OCI-LY1 (cell line): ENCODE data around the gene TMEM176B.

Source experiments
- H2AFZ ChIP-seq: fragments of 200-600 bp; sonication (generic), shearing (Covaris generic); 2 replicates; pipeline ENCODE4 v1.6.0; 2014; ENCODE audit warnings: antibody characterized with exemption, mild to moderate bottlenecking, low read length
- H3F3A ChIP-seq: fragments of 200-600 bp; sonication (generic), shearing (Covaris generic); 2 replicates; pipeline ENCODE4 v1.6.0; 2014; ENCODE audit warnings: mild to moderate bottlenecking, antibody characterized with exemption, low read length, moderate library complexity; ENCODE audit not compliant: insufficient read depth
- H3K27ac ChIP-seq: fragments of 200-600 bp; sonication (generic); 2 replicates; pipeline ENCODE4 v1.5.1; 2014; ENCODE audit warnings: low read length, mixed run types, mild to moderate bottlenecking, low read depth; ENCODE audit not compliant: poor library complexity, severe bottlenecking
- H3K27me3 ChIP-seq: fragments of 200-600 bp; sonication (generic); 2 replicates; pipeline ENCODE4 v1.6.0; 2014; ENCODE audit warnings: antibody characterized with exemption, mild to moderate bottlenecking, low read length, moderate library complexity; ENCODE audit not compliant: insufficient read depth
- H3K36me3 ChIP-seq: fragments of 200-600 bp; sonication (generic); 2 replicates; pipeline ENCODE4 v1.6.1; 2014; ENCODE audit warnings: mild to moderate bottlenecking, antibody characterized with exemption, low read length, moderate library complexity, mixed read lengths; ENCODE audit not compliant: insufficient read depth
- H3K4me1 ChIP-seq: fragments of 200-600 bp; sonication (generic); 2 replicates; pipeline ENCODE4 v1.5.1; 2014; ENCODE audit warnings: mild to moderate bottlenecking, low read length, moderate library complexity; ENCODE audit not compliant: insufficient read depth, severe bottlenecking
- H3K4me2 ChIP-seq: fragments of 200-600 bp; sonication (generic), shearing (Covaris generic); 2 replicates; pipeline ENCODE4 v1.6.1; 2014; ENCODE audit warnings: low read length
- H3K4me3 ChIP-seq: fragments of 200-600 bp; sonication (generic); 2 replicates; pipeline ENCODE4 v1.5.1; 2014; ENCODE audit warnings: low read length, low read depth, mild to moderate bottlenecking, mixed read lengths; ENCODE audit not compliant: poor library complexity, severe bottlenecking
- H3K79me2 ChIP-seq: fragments of 200-600 bp; shearing (Covaris generic); 2 replicates; pipeline ENCODE4 v1.6.1; 2016; ENCODE audit warnings: mixed run types, low read length, mixed read lengths; ENCODE audit not compliant: insufficient read depth
- H3K9ac ChIP-seq: fragments of 200-600 bp; sonication (generic), shearing (Covaris generic); 2 replicates; pipeline ENCODE4 v1.6.1; 2014; ENCODE audit warnings: mild to moderate bottlenecking, low read length, mixed read lengths
- H3K9me2 ChIP-seq: fragments of 200-600 bp; sonication (generic), shearing (Covaris generic); 2 replicates; pipeline ENCODE4 v1.6.1; 2014; ENCODE audit warnings: low read depth, mild to moderate bottlenecking, low read length, mixed read lengths
- H3K9me3 ChIP-seq: fragments of 200-600 bp; shearing (Covaris generic); 2 replicates; pipeline ENCODE4 v1.6.1; 2014; ENCODE audit warnings: low read length, mixed read lengths
- H4K20me1 ChIP-seq: fragments of 200-600 bp; sonication (generic), shearing (Covaris generic); 2 replicates; pipeline ENCODE4 v1.6.0; 2016; ENCODE audit warnings: mild to moderate bottlenecking, low read length; ENCODE audit not compliant: insufficient read depth
- EZH2 ChIP-seq: fragments of 200-600 bp; sonication (generic), shearing (Covaris generic); IDR thresholded peaks from 2 replicates; pipeline ENCODE4 v1.8.0; 2017; ENCODE audit warnings: borderline replicate concordance, mixed run types, mild to moderate bottlenecking, antibody characterized with exemption, low read length, moderate library complexity, mixed read lengths
- TF ChIP-seq, protein P1 (sequence below): fragments of 200-600 bp; sonication (generic), shearing (Covaris generic); IDR thresholded peaks from 2 replicates; pipeline ENCODE4 v1.5.1; 2017; ENCODE audit warnings: mild to moderate bottlenecking, antibody characterized with exemption, low read length, moderate library complexity, mixed read lengths

TMEM176B gene

DNA sequence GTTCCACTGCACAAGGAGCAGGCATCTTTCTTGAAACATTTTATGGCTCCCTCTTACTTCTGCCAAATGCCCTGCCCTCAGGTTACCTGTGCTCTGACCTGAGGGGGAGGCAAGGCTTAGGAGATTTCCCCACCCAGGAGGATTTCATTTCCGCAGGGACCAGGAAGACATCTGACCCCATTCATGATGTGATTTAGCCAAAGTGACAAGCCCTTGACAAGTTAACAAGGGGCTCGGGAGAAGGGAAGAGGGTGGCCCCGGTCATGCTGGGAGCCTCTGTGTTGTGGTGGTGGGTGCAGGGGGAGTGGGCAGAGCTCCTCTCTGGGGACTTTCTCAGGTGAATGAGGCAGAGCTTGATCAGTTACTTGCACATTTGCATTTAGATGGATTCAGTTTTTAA is 44.0 kb downstream of the TMEM176B start:
- H3K9me2 ChIP-seq: no peaks in the 10 kb centered on the region; the same call in 1 of the 2 replicates
- no peak overlapping the region for H3K4me2 ChIP-seq
- H3K4me3 ChIP-seq: no peak overlapping the region
- no peaks in the 10 kb centered on the region for H3K27me3 ChIP-seq
- no peaks in the 10 kb centered on the region for H4K20me1 ChIP-seq
- no peaks in the 10 kb centered on the region for H3K9me3 ChIP-seq
- H3K4me1 ChIP-seq: no peaks in the 10 kb centered on the region
- no peaks in the 10 kb centered on the region for H3F3A ChIP-seq
- TF ChIP-seq EZH2: no peak
- TF ChIP-seq, protein P1, sequence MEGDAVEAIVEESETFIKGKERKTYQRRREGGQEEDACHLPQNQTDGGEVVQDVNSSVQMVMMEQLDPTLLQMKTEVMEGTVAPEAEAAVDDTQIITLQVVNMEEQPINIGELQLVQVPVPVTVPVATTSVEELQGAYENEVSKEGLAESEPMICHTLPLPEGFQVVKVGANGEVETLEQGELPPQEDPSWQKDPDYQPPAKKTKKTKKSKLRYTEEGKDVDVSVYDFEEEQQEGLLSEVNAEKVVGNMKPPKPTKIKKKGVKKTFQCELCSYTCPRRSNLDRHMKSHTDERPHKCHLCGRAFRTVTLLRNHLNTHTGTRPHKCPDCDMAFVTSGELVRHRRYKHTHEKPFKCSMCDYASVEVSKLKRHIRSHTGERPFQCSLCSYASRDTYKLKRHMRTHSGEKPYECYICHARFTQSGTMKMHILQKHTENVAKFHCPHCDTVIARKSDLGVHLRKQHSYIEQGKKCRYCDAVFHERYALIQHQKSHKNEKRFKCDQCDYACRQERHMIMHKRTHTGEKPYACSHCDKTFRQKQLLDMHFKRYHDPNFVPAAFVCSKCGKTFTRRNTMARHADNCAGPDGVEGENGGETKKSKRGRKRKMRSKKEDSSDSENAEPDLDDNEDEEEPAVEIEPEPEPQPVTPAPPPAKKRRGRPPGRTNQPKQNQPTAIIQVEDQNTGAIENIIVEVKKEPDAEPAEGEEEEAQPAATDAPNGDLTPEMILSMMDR: no peak
- H3K79me2 ChIP-seq: no peaks in the 10 kb centered on the region
- H2AFZ ChIP-seq: no peak overlapping the region
- H3K9ac ChIP-seq: no peak overlapping the region
- H3K36me3 ChIP-seq: no peaks in the 10 kb centered on the region
- H3K27ac ChIP-seq: no peak overlapping the region

DNA sequence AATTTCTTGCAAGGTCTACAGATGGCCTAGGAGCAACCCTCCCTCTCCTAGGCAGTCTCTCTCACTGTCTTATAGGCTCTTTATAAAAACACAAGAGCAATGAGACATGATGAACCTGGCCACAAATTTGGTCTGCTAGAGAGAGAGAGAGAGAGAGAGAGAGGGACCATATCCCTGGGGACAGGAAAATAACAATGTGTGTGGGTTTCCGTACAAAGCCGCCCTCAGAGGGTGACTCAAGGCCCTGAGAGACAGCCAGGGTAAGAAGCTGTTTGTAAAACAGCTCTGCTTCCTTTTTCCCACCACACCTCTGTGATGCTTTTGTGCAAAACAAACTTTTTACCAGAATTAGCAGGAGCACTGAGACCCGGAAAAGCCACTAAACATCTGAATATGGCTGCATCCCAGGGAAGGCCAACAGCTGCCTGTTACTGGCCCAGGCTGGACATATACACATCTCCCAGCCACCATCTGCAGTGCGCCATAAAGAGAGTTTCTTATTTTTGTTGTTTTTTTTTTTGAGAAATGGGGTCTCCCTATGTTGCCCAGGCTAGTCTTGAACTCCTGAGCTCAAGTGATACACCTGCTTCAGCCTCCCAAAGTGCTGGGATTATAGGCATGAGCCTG is 44.6 kb downstream of the TMEM176B start:
- H3K27me3 ChIP-seq: no peaks in the 10 kb centered on the region
- H3K79me2 ChIP-seq: no peaks in the 10 kb centered on the region
- TF ChIP-seq, protein P1: no peak
- no peak for TF ChIP-seq EZH2
- H3F3A ChIP-seq: no peaks in the 10 kb centered on the region
- no peaks in the 10 kb centered on the region for H3K9me3 ChIP-seq
- H3K4me2 ChIP-seq: no peak overlapping the region
- no peak overlapping the region for H2AFZ ChIP-seq
- H3K4me1 ChIP-seq: no peaks in the 10 kb centered on the region
- no peaks in the 10 kb centered on the region; the same call in 1 of the 2 replicates for H3K9me2 ChIP-seq
- H3K9ac ChIP-seq: no peak overlapping the region
- H4K20me1 ChIP-seq: no peaks in the 10 kb centered on the region
- H3K27ac ChIP-seq: no peak overlapping the region
- H3K4me3 ChIP-seq: no peak overlapping the region
- H3K36me3 ChIP-seq: no peaks in the 10 kb centered on the region

DNA sequence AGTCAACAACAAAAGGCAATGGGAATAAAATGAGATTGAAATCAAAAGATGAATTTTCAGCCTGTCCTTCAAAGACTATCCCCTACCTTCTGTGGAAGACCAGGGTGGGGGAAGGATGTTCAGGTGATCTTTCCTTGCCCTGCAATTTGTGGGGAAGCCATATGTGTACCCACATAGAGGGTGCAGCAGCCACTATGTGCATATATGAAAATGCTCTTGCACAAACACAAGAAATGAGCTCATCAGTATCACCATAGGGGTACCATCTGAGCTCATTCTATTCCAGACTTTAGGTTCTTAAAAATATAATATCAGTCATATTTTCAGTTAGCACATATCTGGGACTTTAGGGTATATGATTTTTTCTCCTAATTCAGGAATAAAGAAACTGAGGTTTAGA is 45.2 kb downstream of the TMEM176B start:
- H3K9ac ChIP-seq: no peak overlapping the region
- H3K9me3 ChIP-seq: no peaks in the 10 kb centered on the region
- H3K4me2 ChIP-seq: no peak overlapping the region
- TF ChIP-seq, protein P1: no peak
- no peak for TF ChIP-seq EZH2
- no peak overlapping the region for H3K27ac ChIP-seq
- H3F3A ChIP-seq: no peaks in the 10 kb centered on the region
- no peaks in the 10 kb centered on the region; the same call in 1 of the 2 replicates for H3K9me2 ChIP-seq
- H3K4me1 ChIP-seq: no peaks in the 10 kb centered on the region
- H3K36me3 ChIP-seq: no peaks in the 10 kb centered on the region
- H3K79me2 ChIP-seq: no peaks in the 10 kb centered on the region
- no peaks in the 10 kb centered on the region for H4K20me1 ChIP-seq
- no peaks in the 10 kb centered on the region for H3K27me3 ChIP-seq
- H3K4me3 ChIP-seq: no peak overlapping the region
- H2AFZ ChIP-seq: no peak overlapping the region
